Neuron (in vitro differentiated cells): ENCODE measurements around the gene ACSS1.

Experiments used
- H2AFZ ChIP-seq: one replicate; pipeline ENCODE4 v1.6.1; 2013; ENCODE audit warnings: low read depth, mild to moderate bottlenecking, inconsistent platforms, low read length, moderate library complexity
- H3K27me3 ChIP-seq: one replicate; pipeline ENCODE4 v1.6.1; 2013; ENCODE audit warnings: low read length; ENCODE audit not compliant: insufficient read depth
- H3K36me3 ChIP-seq: one replicate; pipeline ENCODE4 v1.6.1; 2013; ENCODE audit warnings: low read length; ENCODE audit not compliant: insufficient read depth
- H3K4me1 ChIP-seq: one replicate; pipeline ENCODE4 v1.6.1; 2013; ENCODE audit warnings: low read length; ENCODE audit not compliant: insufficient read depth
- H3K4me3 ChIP-seq: 2 replicates; pipeline ENCODE4 v1.5.1; 2013; ENCODE audit warnings: mild to moderate bottlenecking, low read length, moderate library complexity
- H3K9me3 ChIP-seq: one replicate; pipeline ENCODE4 v1.6.1; 2013; ENCODE audit warnings: low read length

ACSS1 gene

GRCh38 chr20:25072226-25072811, 14.4 kb upstream of the ACSS1 start:
- no peak overlapping the region for H3K4me3 ChIP-seq
- H3K27me3 ChIP-seq, result peaks cover 21% of the 10 kb centered on the region
- H3K9me3 ChIP-seq, result peaks cover 3% of the 10 kb centered on the region
- no peaks in the 10 kb centered on the region for H3K4me1 ChIP-seq
- H2AFZ ChIP-seq, result no peak overlapping the region
- H3K36me3 ChIP-seq, result no peaks in the 10 kb centered on the region

DNA sequence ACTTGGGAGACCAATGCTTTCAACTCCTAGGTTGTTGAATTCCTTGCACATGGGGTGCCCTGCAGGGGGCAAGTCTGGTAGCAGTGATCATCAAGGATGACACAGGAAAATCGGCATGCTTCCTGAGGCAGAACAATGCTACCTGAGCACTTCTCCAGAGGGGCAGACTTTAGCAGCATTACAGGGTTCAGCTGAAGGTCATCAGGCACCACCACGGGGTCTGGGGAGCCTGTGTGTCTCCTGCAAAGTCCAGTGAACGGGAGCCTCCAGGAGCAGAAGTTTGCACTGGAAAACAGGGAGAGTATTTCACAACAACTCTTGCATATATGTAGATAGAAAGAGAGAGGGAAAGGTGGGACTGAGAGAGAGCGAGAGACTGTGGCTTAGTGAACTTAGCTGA, 13.8 kb upstream of the ACSS1 start:
- H3K4me1 ChIP-seq, result no peaks in the 10 kb centered on the region
- no peak overlapping the region for H3K4me3 ChIP-seq
- no peaks in the 10 kb centered on the region for H3K36me3 ChIP-seq
- H3K9me3 ChIP-seq, result peaks cover 3% of the 10 kb centered on the region
- H2AFZ ChIP-seq, result no peak overlapping the region
- H3K27me3 ChIP-seq, result peaks cover 19% of the 10 kb centered on the region

DNA sequence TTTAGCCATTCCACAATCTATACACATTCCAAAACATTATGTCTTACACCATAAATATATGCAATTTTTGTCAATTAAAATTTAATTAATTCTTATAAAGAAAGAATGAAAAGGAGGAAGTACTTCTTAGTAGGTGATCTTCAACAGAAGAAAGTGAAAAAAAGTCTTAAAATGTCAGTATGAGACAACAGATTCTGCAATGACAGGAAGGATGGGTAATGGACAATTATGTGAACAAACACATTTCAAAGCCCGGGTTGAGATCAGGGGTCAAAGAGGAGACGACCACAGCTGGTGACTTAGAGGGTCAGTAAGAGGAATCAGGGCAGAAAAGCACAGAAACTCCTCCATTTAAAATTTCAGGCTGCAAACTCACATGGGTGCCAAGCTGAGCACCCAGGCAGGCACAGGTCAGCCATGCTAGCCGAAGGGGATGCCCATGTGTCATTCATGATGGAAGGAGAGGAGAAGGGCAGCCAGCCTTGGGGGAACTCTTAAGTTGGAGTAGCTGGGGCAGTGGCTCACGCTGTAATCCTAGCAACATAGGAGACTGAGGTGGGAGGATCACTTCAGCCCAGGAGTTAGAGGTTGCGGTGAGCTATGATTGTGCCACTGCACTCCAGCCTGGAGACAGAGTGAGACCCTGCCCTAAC, 13.0 kb upstream of the ACSS1 start:
- H3K4me1 ChIP-seq, result no peaks in the 10 kb centered on the region
- peaks cover 13% of the 10 kb centered on the region for H3K27me3 ChIP-seq
- H3K4me3 ChIP-seq, result no peak overlapping the region
- H3K9me3 ChIP-seq, result peaks cover 3% of the 10 kb centered on the region
- H2AFZ ChIP-seq, result no peak overlapping the region
- no peaks in the 10 kb centered on the region for H3K36me3 ChIP-seq

DNA sequence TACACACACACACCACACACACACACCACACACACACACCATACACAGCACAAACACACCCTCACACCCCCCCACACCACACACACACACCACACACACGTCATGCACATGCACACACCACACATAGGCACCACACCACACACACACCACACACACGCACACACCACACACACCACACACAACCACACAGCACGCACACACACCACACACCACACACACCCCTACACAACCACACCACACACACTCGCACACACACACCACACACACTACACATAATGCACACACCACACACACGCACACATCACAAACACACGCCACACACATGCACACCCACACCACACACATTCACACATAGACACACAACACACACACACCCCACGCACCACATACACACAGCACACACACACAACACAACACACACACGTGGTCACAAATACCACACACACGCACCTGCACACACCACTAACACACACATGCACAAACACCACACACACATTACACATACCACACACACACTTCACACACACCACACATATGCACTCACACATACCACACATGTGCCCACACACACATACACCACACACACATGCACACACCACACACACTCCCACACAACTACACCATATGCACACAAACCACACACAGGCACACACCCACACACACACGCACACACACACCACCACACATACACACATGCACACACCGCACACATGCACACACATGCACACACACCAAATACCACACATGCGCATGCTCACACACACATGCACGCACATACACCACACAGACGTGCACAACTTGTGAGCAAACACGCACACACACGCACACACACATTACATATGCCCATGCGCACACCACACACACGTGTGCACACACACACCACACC, 9.4 kb upstream of the ACSS1 start:
- peaks cover 18% of the 10 kb centered on the region for H3K27me3 ChIP-seq
- no peaks in the 10 kb centered on the region for H3K36me3 ChIP-seq
- H3K9me3 ChIP-seq, result peaks cover 3% of the 10 kb centered on the region
- H3K4me3 ChIP-seq, result no peak overlapping the region
- peaks cover 5% of the 10 kb centered on the region for H3K4me1 ChIP-seq
- H2AFZ ChIP-seq, result no peak overlapping the region

DNA sequence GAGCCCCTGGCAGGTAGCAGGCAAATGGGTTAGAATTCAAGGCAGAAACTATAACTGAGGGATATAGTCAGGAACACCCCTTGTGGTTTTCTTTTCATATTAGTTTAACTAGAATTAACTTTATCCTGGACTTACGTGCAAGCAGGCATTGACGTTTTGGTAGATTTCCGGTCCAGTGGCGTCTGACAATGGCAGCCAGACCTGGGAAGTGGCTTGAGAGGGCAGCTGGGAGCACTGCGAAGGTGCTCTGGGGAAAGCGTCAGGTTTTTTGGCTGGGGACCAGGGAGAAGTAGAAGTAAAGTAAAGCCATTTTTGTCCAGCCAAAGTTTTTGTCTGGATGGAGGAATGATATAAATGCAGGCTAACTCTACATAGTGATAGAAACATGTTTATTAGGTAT, 8.4 kb upstream of the ACSS1 start:
- Histone ChIP-seq H2AFZ (no peak overlapping the region), H3K9me3 (peaks cover 3% of the 10 kb centered on the region), H3K4me1 (peaks cover 5% of the 10 kb centered on the region), H3K4me3 (no peak overlapping the region), H3K36me3 (no peaks in the 10 kb centered on the region), H3K27me3 (peaks cover 23% of the 10 kb centered on the region)

DNA sequence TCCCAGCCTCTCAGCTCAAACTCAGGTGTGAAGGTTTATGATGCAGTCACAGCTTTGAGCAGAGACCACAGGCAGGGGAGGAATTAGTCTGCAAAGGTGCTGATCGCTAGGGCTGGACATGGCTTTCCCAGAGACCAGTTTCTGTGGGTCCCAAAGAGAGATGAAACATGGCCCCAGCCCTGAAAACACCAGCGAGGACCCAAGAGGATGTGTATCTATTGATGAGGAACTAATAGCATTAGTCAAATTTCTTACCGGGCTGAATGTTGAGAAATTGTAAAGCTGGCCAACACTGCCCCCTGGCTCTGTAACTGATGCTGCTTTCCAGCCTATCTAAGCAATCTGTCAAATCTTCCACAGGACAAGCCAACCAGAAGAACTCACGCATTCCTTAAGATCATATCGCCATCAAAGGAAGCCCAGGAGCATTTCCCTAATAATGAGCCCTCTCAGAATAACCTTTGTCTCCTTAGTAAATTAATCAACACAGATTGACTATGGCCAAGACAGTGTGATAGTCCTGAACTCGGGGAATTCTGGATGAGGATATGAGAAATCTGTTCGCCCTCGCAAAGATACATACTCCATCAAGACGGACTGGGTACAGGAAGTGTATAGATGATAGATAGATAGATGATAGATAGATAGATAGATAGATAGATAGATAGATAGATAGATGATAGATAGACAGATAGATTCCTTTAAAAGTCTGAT, 7.8 kb upstream of the ACSS1 start:
- Histone ChIP-seq H3K4me3 (no peak overlapping the region), H3K27me3 (peaks cover 24% of the 10 kb centered on the region), H2AFZ (no peak overlapping the region), H3K36me3 (no peaks in the 10 kb centered on the region), H3K4me1 (peaks cover 5% of the 10 kb centered on the region), H3K9me3 (peaks cover 3% of the 10 kb centered on the region)

DNA sequence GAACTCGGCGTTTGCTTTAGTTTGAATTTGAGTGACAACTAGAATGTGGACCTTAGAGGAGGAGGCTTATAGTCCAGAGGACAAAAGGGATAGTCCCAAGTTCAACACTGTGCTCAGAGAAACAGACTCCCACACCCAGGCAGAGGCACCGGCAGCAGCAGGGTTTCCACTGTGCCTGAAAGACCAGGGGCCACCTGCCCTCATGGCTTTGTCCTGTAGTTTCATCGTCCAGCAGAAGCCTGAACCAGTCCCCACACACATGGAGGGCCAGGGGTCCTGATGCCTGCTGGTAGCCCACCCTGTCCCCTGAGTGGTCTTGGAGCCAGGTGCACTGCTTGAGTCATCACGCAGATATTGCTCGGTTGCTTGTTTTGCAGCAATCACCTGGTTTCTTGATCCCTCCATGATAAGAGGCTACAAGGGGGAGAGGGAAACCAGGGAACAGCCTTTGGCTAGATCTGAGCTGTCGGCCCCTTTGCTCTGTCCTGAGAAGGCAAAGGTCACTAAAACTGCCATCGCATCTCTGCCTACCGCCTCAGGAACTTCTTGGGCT, 7.2 kb upstream of the ACSS1 start:
- Histone ChIP-seq H3K27me3 (peaks cover 31% of the 10 kb centered on the region), H2AFZ (no peak overlapping the region), H3K9me3 (peaks cover 3% of the 10 kb centered on the region), H3K4me3 (no peak overlapping the region), H3K4me1 (peaks cover 5% of the 10 kb centered on the region), H3K36me3 (no peaks in the 10 kb centered on the region)

DNA sequence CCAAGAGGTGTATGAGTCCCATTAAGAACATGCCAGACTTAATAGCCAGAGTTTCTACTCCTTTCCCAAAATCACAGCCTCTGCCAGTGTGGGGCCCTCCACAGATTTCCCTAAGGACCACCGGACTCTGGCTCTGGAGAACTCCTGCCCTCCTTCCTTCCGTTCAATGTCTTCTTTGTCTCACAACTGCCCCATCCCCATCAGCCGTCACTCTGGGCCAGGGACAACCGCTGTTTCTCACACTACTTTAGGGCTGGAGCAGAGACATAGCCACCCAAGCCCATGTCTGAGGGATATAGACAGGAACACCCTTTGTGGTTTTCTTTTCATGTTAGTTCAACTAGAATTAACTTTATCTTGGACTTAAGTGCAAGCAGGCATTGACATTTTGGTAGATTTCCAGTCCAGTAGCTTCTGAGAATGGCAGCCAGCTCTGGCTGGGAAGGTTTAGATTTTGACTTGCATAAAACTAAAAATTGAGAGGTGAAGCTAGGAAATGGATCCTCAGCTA, 6.7 kb upstream of the ACSS1 start:
- H3K4me3 ChIP-seq, result no peak overlapping the region
- H3K36me3 ChIP-seq, result no peaks in the 10 kb centered on the region
- H3K4me1 ChIP-seq, result peaks cover 5% of the 10 kb centered on the region
- H3K27me3 ChIP-seq, result peaks cover 36% of the 10 kb centered on the region
- H2AFZ ChIP-seq, result no peak overlapping the region
- peaks cover 3% of the 10 kb centered on the region for H3K9me3 ChIP-seq

- H3K9me3 ChIP-seq, result peaks cover 3% of the 10 kb centered on the region
- H3K4me3 ChIP-seq, result no peak overlapping the region
- H2AFZ ChIP-seq, result no peak overlapping the region
- peaks cover 42% of the 10 kb centered on the region for H3K27me3 ChIP-seq
- H3K4me1 ChIP-seq, result peaks cover 7% of the 10 kb centered on the region
- H3K36me3 ChIP-seq, result no peaks in the 10 kb centered on the region
These were observed 6.0 kb upstream of the ACSS1 start for GRCh38 chr20:25063981-25064380.

- Histone ChIP-seq H3K4me1 (peaks cover 8% of the 10 kb centered on the region), H3K4me3 (no peak overlapping the region), H3K9me3 (peaks cover 3% of the 10 kb centered on the region), H2AFZ (no peak overlapping the region), H3K27me3 (peaks cover 46% of the 10 kb centered on the region), H3K36me3 (no peaks in the 10 kb centered on the region)
These were observed 5.6 kb upstream of the ACSS1 start for GRCh38 chr20:25063546-25063945.

GRCh38 chr20:25062841-25063240, 4.9 kb upstream of the ACSS1 start:
- Histone ChIP-seq H2AFZ (no peak overlapping the region), H3K36me3 (no peaks in the 10 kb centered on the region), H3K4me1 (peaks cover 8% of the 10 kb centered on the region), H3K27me3 (peaks cover 50% of the 10 kb centered on the region), H3K4me3 (no peak overlapping the region), H3K9me3 (peaks cover 3% of the 10 kb centered on the region)

DNA sequence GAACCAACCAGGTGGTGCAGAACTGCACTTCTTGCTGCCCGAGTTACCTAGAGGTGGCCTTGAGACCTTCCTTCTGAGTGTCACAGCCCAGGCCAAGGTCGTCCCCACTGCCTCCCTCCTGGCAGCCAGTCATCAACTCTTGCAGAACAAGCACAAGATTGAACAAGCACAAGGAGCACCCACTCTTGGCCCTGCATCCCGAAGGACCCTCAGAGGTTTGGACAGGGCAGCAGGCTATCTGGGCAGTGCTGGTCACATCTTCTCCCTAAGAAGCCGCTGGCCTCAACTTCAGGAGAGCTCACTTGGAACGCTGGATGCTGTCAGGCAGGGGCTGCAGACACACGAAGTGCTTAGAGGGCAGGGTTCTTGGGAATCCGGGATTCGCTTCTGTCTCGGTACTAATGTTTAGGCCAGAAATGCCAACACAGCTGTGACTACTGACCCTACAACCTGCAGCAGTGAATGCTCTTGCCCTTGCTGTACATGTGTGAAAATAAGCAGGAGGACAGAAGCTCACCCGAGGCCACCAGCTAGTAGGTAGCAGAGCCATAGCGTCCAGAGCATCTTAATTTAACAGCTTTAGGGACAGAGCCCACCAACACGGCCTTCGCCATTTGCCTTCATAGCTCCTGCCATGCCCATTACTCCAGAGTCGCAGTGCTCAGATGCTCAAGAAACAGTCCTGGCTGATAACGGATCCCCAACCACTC, 4.0 kb upstream of the ACSS1 start:
- Histone ChIP-seq H3K36me3 (no peaks in the 10 kb centered on the region), H3K27me3 (peaks cover 57% of the 10 kb centered on the region), H3K4me3 (no peak overlapping the region), H3K4me1 (peaks cover 14% of the 10 kb centered on the region), H3K9me3 (no peaks in the 10 kb centered on the region), H2AFZ (no peak overlapping the region)
